ENCODE data around the gene ANKS1B. TPM values are rescaled to one million over a fixed set of nuclear protein-coding genes. Genes with fewer than 3 reads are reported as not detected.

ANKS1B gene
- polyA plus RNA-seq, 3 donors: not detected

DNA sequence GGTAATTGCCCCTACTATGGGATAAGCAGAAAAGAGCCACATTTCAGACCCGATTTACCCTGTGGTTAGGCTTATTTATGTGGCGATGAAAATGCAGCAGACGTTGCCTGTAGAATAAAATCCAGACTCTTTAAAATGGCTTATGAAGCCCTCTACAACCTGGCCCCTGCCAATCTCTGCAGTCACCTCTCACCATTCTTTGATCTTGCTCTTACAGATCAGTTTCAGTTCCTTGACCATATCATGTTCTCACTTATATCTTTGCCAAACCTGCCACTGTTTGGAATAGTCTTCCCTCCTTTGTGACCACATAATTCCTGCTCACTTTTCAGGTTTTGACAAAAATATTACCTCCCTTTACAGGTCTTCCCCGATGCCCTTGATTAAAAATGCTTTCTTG, 601.5 kb downstream of the ANKS1B start:
- no peak overlapping the region for H3K27ac Mint-ChIP-seq
- Histone ChIP-seq H3K27me3 (ENCODE audit: control insufficient read depth in 2 of 2, insufficient read depth in 2 of 2, low read length in 2 of 2) (no peaks in the 10 kb centered on the region), H3K4me3 (replicated peaks in 1 of 3; ENCODE audit: low read depth in 2 of 3, low read length in 3 of 3) (no peak overlapping the region), H3K4me2 (replicated peaks; ENCODE audit: extremely low read depth, low read length, poor library complexity, severe bottlenecking) (no peak overlapping the region), H3K9me3 (replicated peaks in 1 of 2; ENCODE audit: control insufficient read depth in 1 of 2, insufficient read depth in 1 of 2, low read length in 2 of 2) (no peaks in the 10 kb centered on the region), H2AFZ (ENCODE audit: insufficient read depth, low read depth, low read length, poor library complexity, severe bottlenecking) (no peak overlapping the region), H4K20me1 (ENCODE audit: insufficient read depth, low read length) (no peaks in the 10 kb centered on the region), H3K4me1 (ENCODE audit: control insufficient read depth in 1 of 2, insufficient read depth in 2 of 2, low read length in 2 of 2) (no peaks in the 10 kb centered on the region), H3K9ac (ENCODE audit: insufficient read depth, low read length, poor library complexity, severe bottlenecking) (no peak overlapping the region), H3K27ac (ENCODE audit: low read depth in 1 of 2, low read length in 2 of 2) (no peak overlapping the region), H3K79me2 (ENCODE audit: insufficient read depth, low read length) (no peaks in the 10 kb centered on the region), H3K36me3 (replicated peaks in 1 of 2; ENCODE audit: control insufficient read depth in 1 of 2, insufficient read depth in 2 of 2, low read length in 2 of 2) (no peaks in the 10 kb centered on the region)
- DNase-seq: no peak
- H3K4me1 Mint-ChIP-seq: no peaks in the 10 kb centered on the region
- 92% methylated on average over 3 of the region's 4 CpGs for WGBS (ENCODE audit: insufficient coverage)
- intact Hi-C loops (cut with micrococcal nuclease): no loop called here
- H3K36me3 Mint-ChIP-seq: no peaks in the 10 kb centered on the region
- no peak overlapping the region for H3K4me3 Mint-ChIP-seq
- H3K9me3 Mint-ChIP-seq: peaks cover 0 to 2% (median 0%) of the 10 kb centered on the region in 7 donors
- H3K27me3 Mint-ChIP-seq (ENCODE audit: low read depth in 3 of 3): no peaks in the 10 kb centered on the region
- TF ChIP-seq, protein P1, sequence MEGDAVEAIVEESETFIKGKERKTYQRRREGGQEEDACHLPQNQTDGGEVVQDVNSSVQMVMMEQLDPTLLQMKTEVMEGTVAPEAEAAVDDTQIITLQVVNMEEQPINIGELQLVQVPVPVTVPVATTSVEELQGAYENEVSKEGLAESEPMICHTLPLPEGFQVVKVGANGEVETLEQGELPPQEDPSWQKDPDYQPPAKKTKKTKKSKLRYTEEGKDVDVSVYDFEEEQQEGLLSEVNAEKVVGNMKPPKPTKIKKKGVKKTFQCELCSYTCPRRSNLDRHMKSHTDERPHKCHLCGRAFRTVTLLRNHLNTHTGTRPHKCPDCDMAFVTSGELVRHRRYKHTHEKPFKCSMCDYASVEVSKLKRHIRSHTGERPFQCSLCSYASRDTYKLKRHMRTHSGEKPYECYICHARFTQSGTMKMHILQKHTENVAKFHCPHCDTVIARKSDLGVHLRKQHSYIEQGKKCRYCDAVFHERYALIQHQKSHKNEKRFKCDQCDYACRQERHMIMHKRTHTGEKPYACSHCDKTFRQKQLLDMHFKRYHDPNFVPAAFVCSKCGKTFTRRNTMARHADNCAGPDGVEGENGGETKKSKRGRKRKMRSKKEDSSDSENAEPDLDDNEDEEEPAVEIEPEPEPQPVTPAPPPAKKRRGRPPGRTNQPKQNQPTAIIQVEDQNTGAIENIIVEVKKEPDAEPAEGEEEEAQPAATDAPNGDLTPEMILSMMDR (IDR thresholded peaks at IDR 0.05): no peak

DNA sequence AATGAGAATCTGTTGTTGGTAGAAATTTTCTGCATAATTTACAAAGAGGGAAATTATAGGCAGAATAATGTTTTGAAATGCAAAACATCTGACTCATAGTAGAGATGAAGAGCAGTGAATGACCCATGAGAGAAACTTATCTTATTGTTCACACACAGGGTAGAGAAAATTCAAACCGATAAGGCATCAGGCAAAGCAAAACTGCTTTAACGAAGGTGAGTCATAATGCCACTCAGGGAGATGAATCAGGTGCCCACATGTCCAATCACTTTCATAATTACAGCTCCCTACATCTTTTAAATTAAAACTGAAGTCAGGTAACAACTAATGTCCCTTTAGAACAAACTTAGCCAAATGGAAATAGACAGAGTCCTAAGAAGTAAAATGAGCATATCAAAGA, 602.7 kb downstream of the ANKS1B start:
- Histone ChIP-seq H3K4me1 (ENCODE audit: control insufficient read depth in 1 of 2, insufficient read depth in 2 of 2, low read length in 2 of 2) (no peaks in the 10 kb centered on the region), H3K4me3 (replicated peaks in 1 of 3; ENCODE audit: low read depth in 2 of 3, low read length in 3 of 3) (no peak overlapping the region), H3K27me3 (ENCODE audit: control insufficient read depth in 2 of 2, insufficient read depth in 2 of 2, low read length in 2 of 2) (no peaks in the 10 kb centered on the region), H3K79me2 (ENCODE audit: insufficient read depth, low read length) (no peaks in the 10 kb centered on the region), H3K36me3 (replicated peaks in 1 of 2; ENCODE audit: control insufficient read depth in 1 of 2, insufficient read depth in 2 of 2, low read length in 2 of 2) (no peaks in the 10 kb centered on the region), H3K9me3 (replicated peaks in 1 of 2; ENCODE audit: control insufficient read depth in 1 of 2, insufficient read depth in 1 of 2, low read length in 2 of 2) (no peaks in the 10 kb centered on the region), H3K4me2 (replicated peaks; ENCODE audit: extremely low read depth, low read length, poor library complexity, severe bottlenecking) (no peak overlapping the region), H4K20me1 (ENCODE audit: insufficient read depth, low read length) (no peaks in the 10 kb centered on the region), H3K27ac (ENCODE audit: low read depth in 1 of 2, low read length in 2 of 2) (no peak overlapping the region), H2AFZ (ENCODE audit: insufficient read depth, low read depth, low read length, poor library complexity, severe bottlenecking) (no peak overlapping the region), H3K9ac (ENCODE audit: insufficient read depth, low read length, poor library complexity, severe bottlenecking) (no peak overlapping the region)
- TF ChIP-seq, protein P1 (IDR thresholded peaks at IDR 0.05): no peak
- H3K4me3 Mint-ChIP-seq: no peak overlapping the region
- H3K9me3 Mint-ChIP-seq: peaks cover 0 to 2% (median 0%) of the 10 kb centered on the region in 7 donors
- H3K4me1 Mint-ChIP-seq: no peaks in the 10 kb centered on the region
- no peak overlapping the region for H3K27ac Mint-ChIP-seq
- intact Hi-C loops (cut with micrococcal nuclease): no loop called here
- WGBS (ENCODE audit: insufficient coverage): 100% methylated on average over 1 of the region's 2 CpGs
- no peaks in the 10 kb centered on the region for H3K27me3 Mint-ChIP-seq (ENCODE audit: low read depth in 3 of 3)
- no peaks in the 10 kb centered on the region for H3K36me3 Mint-ChIP-seq
- no peak for DNase-seq

Measured in CD14-positive monocyte (primary cell).